Measurements from ENCODE around the gene GAPDHS.

GRCh38 chr19:35561436-35561835, 28.2 kb downstream of the GAPDHS start:
- TF ChIP-seq CTCF (IDR thresholded peaks at IDR 0.05 in 4 of 5, conservative IDR thresholded peaks at IDR 0.05 in 1 of 5) (no peak), POLR2A (IDR thresholded peaks at IDR 0.05) (no peak)
